ENCODE measurements around the gene ASB3.

The ASB3 gene

GRCh38 chr2:53820711-53821110 is 34.0 kb upstream of the ASB3 start:
- no peak for TF ChIP-seq RAD21 (IDR thresholded peaks at IDR 0.05; ENCODE audit: low read depth)
- TF ChIP-seq CREB1 (IDR thresholded peaks at IDR 0.05; ENCODE audit: low read depth), result no peak
- TF ChIP-seq TAF1 (IDR thresholded peaks at IDR 0.05; ENCODE audit: low read depth), result no peak
- no peak for TF ChIP-seq ZBTB7A (IDR thresholded peaks at IDR 0.05; ENCODE audit: low read depth)
- no peak for TF ChIP-seq CEBPB (IDR thresholded peaks at IDR 0.05)
- TF ChIP-seq TEAD4 (IDR thresholded peaks at IDR 0.05), result no peak
- TF ChIP-seq, protein P1, sequence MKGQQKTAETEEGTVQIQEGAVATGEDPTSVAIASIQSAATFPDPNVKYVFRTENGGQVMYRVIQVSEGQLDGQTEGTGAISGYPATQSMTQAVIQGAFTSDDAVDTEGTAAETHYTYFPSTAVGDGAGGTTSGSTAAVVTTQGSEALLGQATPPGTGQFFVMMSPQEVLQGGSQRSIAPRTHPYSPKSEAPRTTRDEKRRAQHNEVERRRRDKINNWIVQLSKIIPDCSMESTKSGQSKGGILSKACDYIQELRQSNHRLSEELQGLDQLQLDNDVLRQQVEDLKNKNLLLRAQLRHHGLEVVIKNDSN (IDR thresholded peaks at IDR 0.05), result no peak
- TF ChIP-seq, protein P2, sequence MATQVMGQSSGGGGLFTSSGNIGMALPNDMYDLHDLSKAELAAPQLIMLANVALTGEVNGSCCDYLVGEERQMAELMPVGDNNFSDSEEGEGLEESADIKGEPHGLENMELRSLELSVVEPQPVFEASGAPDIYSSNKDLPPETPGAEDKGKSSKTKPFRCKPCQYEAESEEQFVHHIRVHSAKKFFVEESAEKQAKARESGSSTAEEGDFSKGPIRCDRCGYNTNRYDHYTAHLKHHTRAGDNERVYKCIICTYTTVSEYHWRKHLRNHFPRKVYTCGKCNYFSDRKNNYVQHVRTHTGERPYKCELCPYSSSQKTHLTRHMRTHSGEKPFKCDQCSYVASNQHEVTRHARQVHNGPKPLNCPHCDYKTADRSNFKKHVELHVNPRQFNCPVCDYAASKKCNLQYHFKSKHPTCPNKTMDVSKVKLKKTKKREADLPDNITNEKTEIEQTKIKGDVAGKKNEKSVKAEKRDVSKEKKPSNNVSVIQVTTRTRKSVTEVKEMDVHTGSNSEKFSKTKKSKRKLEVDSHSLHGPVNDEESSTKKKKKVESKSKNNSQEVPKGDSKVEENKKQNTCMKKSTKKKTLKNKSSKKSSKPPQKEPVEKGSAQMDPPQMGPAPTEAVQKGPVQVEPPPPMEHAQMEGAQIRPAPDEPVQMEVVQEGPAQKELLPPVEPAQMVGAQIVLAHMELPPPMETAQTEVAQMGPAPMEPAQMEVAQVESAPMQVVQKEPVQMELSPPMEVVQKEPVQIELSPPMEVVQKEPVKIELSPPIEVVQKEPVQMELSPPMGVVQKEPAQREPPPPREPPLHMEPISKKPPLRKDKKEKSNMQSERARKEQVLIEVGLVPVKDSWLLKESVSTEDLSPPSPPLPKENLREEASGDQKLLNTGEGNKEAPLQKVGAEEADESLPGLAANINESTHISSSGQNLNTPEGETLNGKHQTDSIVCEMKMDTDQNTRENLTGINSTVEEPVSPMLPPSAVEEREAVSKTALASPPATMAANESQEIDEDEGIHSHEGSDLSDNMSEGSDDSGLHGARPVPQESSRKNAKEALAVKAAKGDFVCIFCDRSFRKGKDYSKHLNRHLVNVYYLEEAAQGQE (IDR thresholded peaks at IDR 0.05; ENCODE audit: low read depth), result no peak
- no peak for TF ChIP-seq EP300 (IDR thresholded peaks at IDR 0.05; ENCODE audit: borderline replicate concordance)
- TF ChIP-seq, protein P3, sequence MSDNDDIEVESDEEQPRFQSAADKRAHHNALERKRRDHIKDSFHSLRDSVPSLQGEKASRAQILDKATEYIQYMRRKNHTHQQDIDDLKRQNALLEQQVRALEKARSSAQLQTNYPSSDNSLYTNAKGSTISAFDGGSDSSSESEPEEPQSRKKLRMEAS (IDR thresholded peaks at IDR 0.05), result no peak
- no peak for TF ChIP-seq FOXM1 (IDR thresholded peaks at IDR 0.05; ENCODE audit: borderline replicate concordance, low read depth)
- TF ChIP-seq NFIC (IDR thresholded peaks at IDR 0.05), result no peak

DNA sequence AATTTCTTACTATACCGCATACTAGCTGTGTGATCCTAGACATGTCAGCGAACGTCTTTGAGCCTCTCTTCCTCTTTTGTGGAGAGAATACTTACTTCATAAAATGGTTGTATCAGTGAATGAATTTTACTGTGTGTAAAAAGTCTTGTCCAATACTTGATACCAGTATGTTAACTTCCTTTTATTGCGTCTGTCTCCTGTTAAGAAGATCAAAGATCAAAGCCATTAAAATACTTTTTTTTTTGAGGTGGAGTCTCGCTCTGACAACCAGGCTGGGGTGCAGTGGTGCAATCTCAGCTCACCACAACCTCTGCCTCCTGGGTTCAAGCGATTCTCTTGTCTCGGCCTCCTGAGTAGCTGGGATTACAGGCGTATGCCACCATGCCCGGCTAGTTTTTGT is 33.3 kb upstream of the ASB3 start:
- TF ChIP-seq TCF12 (IDR thresholded peaks at IDR 0.05; ENCODE audit: low read depth) (no peak), RAD21 (IDR thresholded peaks at IDR 0.05; ENCODE audit: low read depth) (no peak), NFIC (IDR thresholded peaks at IDR 0.05) (no peak), TEAD4 (IDR thresholded peaks at IDR 0.05) (no peak), ZBTB7A (IDR thresholded peaks at IDR 0.05; ENCODE audit: low read depth) (no peak), TAF1 (IDR thresholded peaks at IDR 0.05; ENCODE audit: low read depth) (no peak), CEBPB (IDR thresholded peaks at IDR 0.05) (no peak), EGR1 (IDR thresholded peaks at IDR 0.05) (no peak), EP300 (IDR thresholded peaks at IDR 0.05; ENCODE audit: borderline replicate concordance) (no peak), FOXM1 (IDR thresholded peaks at IDR 0.05; ENCODE audit: borderline replicate concordance, low read depth) (no peak), CREB1 (IDR thresholded peaks at IDR 0.05; ENCODE audit: low read depth) (no peak)
- TF ChIP-seq, protein P2 (IDR thresholded peaks at IDR 0.05; ENCODE audit: low read depth), result no peak
- TF ChIP-seq, protein P1 (IDR thresholded peaks at IDR 0.05), result no peak
- TF ChIP-seq, protein P3 (IDR thresholded peaks at IDR 0.05), result no peak

GRCh38 chr2:53819634-53820033 is 32.9 kb upstream of the ASB3 start:
- TF ChIP-seq TAF1 (IDR thresholded peaks at IDR 0.05; ENCODE audit: low read depth) (no peak), TEAD4 (IDR thresholded peaks at IDR 0.05) (no peak), RAD21 (IDR thresholded peaks at IDR 0.05; ENCODE audit: low read depth) (no peak), YY1 (IDR thresholded peaks at IDR 0.05; ENCODE audit: low read depth) (no peak), FOXM1 (IDR thresholded peaks at IDR 0.05; ENCODE audit: borderline replicate concordance, low read depth) (no peak), EGR1 (IDR thresholded peaks at IDR 0.05) (no peak), EP300 (IDR thresholded peaks at IDR 0.05; ENCODE audit: borderline replicate concordance) (no peak), TCF12 (IDR thresholded peaks at IDR 0.05; ENCODE audit: low read depth) (no peak), CREB1 (IDR thresholded peaks at IDR 0.05; ENCODE audit: low read depth) (no peak), ZBTB7A (IDR thresholded peaks at IDR 0.05; ENCODE audit: low read depth) (no peak), NFIC (IDR thresholded peaks at IDR 0.05) (no peak)
- TF ChIP-seq, protein P2 (IDR thresholded peaks at IDR 0.05; ENCODE audit: low read depth), result no peak

DNA sequence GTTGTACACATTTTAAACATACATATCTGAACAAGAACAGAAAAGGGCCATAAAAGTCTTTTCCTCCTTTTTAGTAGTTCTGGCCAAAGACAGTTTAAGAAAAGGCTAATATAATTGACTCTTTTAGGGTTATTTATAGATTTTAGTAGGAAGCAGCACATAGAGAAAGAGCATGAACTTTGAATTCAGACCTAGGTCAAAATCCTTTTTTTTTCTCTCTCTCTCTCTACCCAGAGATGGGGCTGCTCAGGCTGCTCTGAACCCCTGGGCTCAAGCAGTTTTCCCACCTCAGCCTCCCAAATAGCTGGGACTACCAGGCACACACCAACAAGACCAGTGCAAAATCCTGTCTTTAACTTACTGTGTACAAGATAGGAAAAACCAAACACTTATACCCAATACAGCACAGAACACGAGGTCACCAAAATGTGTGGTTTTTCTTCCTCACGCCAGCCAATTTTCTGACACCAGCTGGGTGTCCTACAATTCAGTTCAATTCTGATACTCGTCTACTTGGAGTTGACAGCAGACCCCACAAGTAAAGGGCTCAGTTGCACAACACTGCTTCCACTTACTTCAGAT is 32.2 kb upstream of the ASB3 start:
- no peak for TF ChIP-seq TCF12 (IDR thresholded peaks at IDR 0.05; ENCODE audit: low read depth)

All from Ishikawa (cell line).